ENCODE measurements around the gene DUXB.

Gene DUXB

DNA sequence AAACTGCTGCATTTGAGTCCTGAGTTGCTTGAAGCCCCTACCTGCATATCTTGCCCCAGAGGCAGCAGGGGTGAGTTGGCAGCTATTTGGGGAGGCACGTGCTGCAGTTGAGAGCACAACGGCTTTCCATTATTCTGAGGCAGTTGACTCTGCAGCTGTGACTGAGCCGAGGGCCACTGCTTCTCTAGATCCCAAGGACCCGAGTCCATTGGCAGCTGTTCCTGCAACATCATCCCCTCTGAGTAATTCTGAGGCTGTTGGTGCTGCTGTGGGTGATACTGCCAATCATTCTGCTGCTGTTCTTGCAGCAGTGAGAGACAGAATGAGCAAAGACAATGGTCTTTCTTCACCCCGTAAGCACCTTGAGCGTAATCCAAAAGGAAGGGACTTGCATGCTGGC, 40.9 kb downstream of the DUXB start:
- DNase-seq: no peak

DNA sequence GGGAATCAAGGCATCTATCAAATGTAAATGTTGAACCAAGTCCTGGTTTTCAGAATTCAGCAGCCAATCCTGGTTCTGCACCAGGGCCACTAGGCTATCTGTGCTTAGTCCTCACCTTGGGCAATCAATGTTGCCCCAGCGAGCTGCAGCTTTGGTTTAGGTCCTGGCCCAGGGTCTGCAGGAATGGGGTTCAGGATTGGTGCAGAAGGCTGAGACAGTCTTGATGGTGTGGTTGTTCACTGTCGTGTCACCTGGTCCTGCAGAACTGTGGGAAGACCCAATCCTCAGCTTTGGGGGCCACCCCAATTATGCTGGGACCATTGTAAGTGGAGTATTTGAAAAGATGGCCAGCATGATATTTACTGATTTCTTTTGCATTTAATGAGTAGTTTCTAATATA, 43.1 kb downstream of the DUXB start:
- DNase-seq: no peak

DNA sequence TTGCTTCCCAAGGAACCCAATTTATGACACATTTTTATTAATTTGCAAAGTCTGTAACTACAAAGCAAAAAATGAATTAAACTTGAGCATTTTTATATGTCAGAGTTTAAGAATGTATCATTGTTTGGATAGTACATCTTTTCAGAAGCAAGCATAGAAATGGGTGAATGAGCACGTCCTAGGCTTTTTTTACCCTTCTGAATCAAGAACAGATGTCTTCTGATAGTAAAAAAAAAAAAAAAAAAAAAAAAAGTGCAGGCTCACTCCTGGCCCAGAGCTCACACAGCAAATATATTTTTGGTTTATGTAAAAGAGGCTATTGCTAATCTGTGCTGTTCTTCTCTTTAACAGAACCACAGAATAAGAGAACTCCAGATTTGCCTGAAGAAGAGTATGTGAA, 47.3 kb downstream of the DUXB start:
- DNase-seq: no peak

DNA sequence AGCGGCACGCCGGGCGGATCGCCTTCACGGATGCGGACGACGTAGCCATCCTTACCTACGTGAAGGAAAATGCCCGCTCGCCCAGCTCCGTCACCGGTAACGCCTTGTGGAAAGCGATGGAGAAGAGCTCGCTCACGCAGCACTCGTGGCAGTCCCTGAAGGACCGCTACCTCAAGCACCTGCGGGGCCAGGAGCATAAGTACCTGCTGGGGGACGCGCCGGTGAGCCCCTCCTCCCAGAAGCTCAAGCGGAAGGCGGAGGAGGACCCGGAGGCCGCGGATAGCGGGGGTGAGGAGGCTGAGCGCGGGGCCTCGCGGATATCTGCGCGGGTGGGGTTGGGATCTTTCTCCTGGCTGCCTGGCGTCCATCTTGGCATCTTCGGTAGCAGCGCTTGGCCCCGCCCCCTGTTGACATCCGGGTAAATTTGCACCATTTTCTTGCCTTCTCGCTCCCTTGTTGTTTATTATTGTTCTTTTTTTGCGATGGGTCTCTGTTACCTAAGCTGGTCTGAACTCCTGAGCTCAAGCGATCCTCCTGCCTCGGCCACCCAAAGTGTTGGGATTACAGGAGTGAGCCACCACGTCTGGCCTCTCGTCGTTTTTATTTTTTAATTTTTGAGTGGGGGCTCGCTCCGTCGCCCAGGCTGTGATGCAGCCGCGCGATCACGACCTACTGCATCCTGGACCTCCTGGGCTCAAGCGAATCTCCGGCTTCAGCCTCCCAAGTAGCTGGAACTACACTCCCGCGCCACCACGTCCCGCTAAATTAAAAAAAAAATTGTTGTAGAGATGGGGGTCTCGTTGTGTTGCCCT, 52.8 kb downstream of the DUXB start:
- DNase-seq: no peak

DNA sequence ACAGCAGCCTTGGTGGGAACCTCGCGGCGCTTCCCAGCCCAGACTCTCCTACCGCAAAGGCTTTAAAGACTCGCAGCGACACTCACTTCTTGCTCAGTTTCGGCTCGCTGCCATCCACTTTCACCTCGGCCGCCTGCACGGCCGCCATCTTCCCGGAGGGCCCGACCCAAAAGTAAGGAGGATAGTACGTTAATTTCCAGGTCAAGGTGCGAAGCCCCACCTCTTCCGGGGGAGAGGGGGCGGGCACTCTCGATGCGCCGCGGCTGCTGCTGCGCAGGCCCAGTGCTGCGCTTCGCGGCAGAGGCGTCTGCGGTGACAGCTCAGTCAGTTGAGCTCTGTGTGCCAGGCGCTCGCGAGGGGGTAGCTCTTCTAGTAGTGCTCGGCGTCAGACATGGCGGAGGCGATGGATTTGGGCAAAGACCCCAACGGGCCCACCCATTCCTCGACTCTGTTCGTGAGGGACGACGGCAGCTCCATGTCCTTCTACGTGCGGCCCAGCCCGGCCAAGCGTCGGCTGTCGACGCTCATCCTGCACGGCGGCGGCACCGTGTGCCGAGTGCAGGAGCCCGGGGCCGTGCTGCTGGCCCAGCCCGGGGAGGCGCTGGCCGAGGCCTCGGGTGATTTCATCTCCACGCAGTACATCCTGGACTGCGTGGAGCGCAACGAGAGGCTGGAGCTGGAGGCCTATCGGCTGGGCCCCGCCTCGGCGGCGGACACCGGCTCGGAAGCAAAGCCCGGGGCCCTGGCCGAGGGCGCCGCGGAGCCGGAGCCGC, 53.6 kb downstream of the DUXB start, which contains the start of the genes KARS1 and TERF2IP:
Gene KARS1, minus strand, starts transcription at position 174 of the 773 bp plus-strand sequence. Its CDS starts 26 bp downstream, at position 148.
Gene TERF2IP, plus strand, starts transcription at position 282 of the 773 bp plus-strand sequence. Its CDS starts 110 bp downstream, at position 392.
- DNase-seq: peak; percentile 58

- no peak for DNase-seq
These were observed 54.2 kb downstream of the DUXB start for GRCh38 chr16:75647112-75647491.

DNA sequence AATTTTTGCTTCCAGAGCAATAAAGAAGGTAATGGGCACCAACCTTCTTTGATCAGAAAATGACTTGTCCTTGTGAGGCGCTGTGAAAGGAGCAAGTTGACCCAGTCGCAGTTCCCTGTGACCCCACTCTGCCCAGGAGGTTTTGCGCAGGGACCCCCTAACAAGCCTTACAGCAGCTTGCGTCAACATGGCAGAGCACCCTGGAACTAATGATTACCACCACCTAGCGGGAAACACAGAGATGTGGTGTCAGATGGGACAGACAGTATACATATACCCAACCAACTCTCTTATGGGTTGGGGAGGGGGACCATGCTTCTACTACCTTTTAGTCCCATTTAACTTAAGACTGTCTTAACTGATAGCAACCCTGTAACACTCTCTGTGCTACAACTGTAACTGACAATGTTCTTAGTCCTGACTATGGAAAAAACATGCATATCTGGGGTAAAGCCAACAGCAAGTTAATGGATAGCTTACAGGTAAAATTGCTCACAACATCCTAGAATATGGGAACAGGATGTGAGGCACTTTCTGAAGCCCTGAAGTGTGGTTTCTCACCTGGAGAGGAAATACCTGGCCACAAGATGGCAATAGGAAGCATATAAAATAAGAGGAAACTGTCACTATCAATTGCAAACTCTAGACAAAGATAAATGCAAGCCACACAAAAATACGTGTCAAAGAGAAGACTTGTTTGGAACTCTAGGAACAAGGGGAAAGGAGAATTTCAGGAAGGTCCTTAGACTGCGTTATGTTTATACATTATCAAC, 56.8 kb downstream of the DUXB start:
- DNase-seq: no peak
